ENCODE results near the gene INCA1.
"Not testable (repeated sequence)": the region's sequence is repeated elsewhere in the genome, so short reads cannot be mapped to it uniquely, and the experiment has no call there.

The INCA1 gene

GRCh38 chr17:5032865-5033264 lies 35.5 kb upstream of the INCA1 start:
- no peaks in the 10 kb centered on the region for H3K9me3 ChIP-seq (ENCODE audit: control insufficient read depth in 5 of 5, low read length in 5 of 5)
- H3K4me1 ChIP-seq (ENCODE audit: control insufficient read depth in 5 of 5, insufficient read depth in 5 of 5, low read length in 5 of 5), result peaks cover 0 to 19% (median 14%) of the 10 kb centered on the region in 5 donors
- H3K36me3 ChIP-seq (ENCODE audit: control insufficient read depth in 5 of 5, insufficient read depth in 5 of 5, low read length in 5 of 5), result no peaks in the 10 kb centered on the region
- no peak overlapping the region for H3K4me3 ChIP-seq (ENCODE audit: low read depth in 1 of 5, low read length in 5 of 5)
- no peak overlapping the region for H3K9ac ChIP-seq (ENCODE audit: low read length in 5 of 5)
- H3K27ac ChIP-seq (ENCODE audit: low read depth, low read length), result no peak overlapping the region
- peaks cover 0 to 6% (median 3%) of the 10 kb centered on the region in 5 donors for H3K27me3 ChIP-seq (ENCODE audit: control insufficient read depth in 5 of 5, insufficient read depth in 4 of 5, low read length in 5 of 5)

- H3K27me3 ChIP-seq (ENCODE audit: control insufficient read depth in 5 of 5, insufficient read depth in 4 of 5, low read length in 5 of 5), result peaks cover 0 to 6% (median 3%) of the 10 kb centered on the region in 5 donors
- no peaks in the 10 kb centered on the region for H3K36me3 ChIP-seq (ENCODE audit: control insufficient read depth in 5 of 5, insufficient read depth in 5 of 5, low read length in 5 of 5)
- peak overlapping the region in 3 of 5 donors; percentile 53 to 73 (median 68) for H3K9ac ChIP-seq (ENCODE audit: low read length in 5 of 5)
- H3K27ac ChIP-seq (ENCODE audit: low read depth, low read length), result no peak overlapping the region
- H3K4me3 ChIP-seq (ENCODE audit: low read depth in 1 of 5, low read length in 5 of 5), result peak overlapping the region; percentile 43 to 69 (median 56)
- peaks cover 0 to 19% (median 15%) of the 10 kb centered on the region in 5 donors for H3K4me1 ChIP-seq (ENCODE audit: control insufficient read depth in 5 of 5, insufficient read depth in 5 of 5, low read length in 5 of 5)
- no peaks in the 10 kb centered on the region for H3K9me3 ChIP-seq (ENCODE audit: control insufficient read depth in 5 of 5, low read length in 5 of 5)
Measured at GRCh38 chr17:5031365-5032082, 34.2 kb upstream of the INCA1 start.

- H3K9me3 ChIP-seq (ENCODE audit: control insufficient read depth in 5 of 5, low read length in 5 of 5); H3K27ac ChIP-seq (ENCODE audit: low read depth, low read length); H3K36me3 ChIP-seq (ENCODE audit: control insufficient read depth in 5 of 5, insufficient read depth in 5 of 5, low read length in 5 of 5); H3K9ac ChIP-seq (ENCODE audit: low read length in 5 of 5); H3K4me3 ChIP-seq (ENCODE audit: low read depth in 1 of 5, low read length in 5 of 5); H3K27me3 ChIP-seq (ENCODE audit: control insufficient read depth in 5 of 5, insufficient read depth in 4 of 5, low read length in 5 of 5): not testable (repeated sequence)
- peaks cover 0 to 26% (median 19%) of the 10 kb centered on the region in 5 donors for H3K4me1 ChIP-seq (ENCODE audit: control insufficient read depth in 5 of 5, insufficient read depth in 5 of 5, low read length in 5 of 5)
Measured at GRCh38 chr17:5030168-5030567, 32.8 kb upstream of the INCA1 start.

- Histone ChIP-seq H3K27me3 (ENCODE audit: control insufficient read depth in 5 of 5, insufficient read depth in 4 of 5, low read length in 5 of 5) (no peaks in the 10 kb centered on the region), H3K9ac (ENCODE audit: low read length in 5 of 5) (no peak overlapping the region), H3K4me3 (ENCODE audit: low read depth in 1 of 5, low read length in 5 of 5) (no peak overlapping the region), H3K27ac (ENCODE audit: low read depth, low read length) (no peak overlapping the region), H3K9me3 (ENCODE audit: control insufficient read depth in 5 of 5, low read length in 5 of 5) (no peaks in the 10 kb centered on the region), H3K36me3 (ENCODE audit: control insufficient read depth in 5 of 5, insufficient read depth in 5 of 5, low read length in 5 of 5) (peaks cover 0 to 13% (median 11%) of the 10 kb centered on the region in 5 donors), H3K4me1 (ENCODE audit: control insufficient read depth in 5 of 5, insufficient read depth in 5 of 5, low read length in 5 of 5) (peaks cover 0 to 23% (median 19%) of the 10 kb centered on the region in 5 donors)
Measured at GRCh38 chr17:5027916-5028315, 30.6 kb upstream of the INCA1 start.

DNA sequence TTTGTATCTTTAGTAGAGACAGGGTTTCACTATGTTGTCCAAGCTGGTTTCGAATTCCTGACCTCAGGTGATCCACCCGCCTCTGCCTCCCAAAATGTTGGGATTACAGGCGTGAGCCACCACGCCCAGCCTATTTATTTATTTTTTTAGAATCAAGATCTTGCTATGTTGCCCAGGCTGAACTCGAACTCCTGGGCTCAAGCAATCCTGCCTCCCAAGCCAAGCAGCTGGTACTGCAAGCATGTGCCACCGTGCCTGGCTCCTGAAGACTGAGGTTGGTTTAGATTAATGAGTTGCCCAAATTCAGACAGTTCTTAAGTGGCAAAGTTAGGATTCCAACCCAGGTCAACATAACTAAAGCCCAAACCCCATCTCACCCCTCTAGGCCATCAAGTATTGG lies 30.0 kb upstream of the INCA1 start:
- Histone ChIP-seq H3K27me3 (ENCODE audit: control insufficient read depth in 5 of 5, insufficient read depth in 4 of 5, low read length in 5 of 5) (no peaks in the 10 kb centered on the region), H3K36me3 (ENCODE audit: control insufficient read depth in 5 of 5, insufficient read depth in 5 of 5, low read length in 5 of 5) (peaks cover 0 to 19% (median 16%) of the 10 kb centered on the region in 5 donors), H3K9ac (ENCODE audit: low read length in 5 of 5) (no peak overlapping the region), H3K4me3 (ENCODE audit: low read depth in 1 of 5, low read length in 5 of 5) (no peak overlapping the region), H3K27ac (ENCODE audit: low read depth, low read length) (no peak overlapping the region), H3K4me1 (ENCODE audit: control insufficient read depth in 5 of 5, insufficient read depth in 5 of 5, low read length in 5 of 5) (peaks cover 0 to 23% (median 19%) of the 10 kb centered on the region in 5 donors), H3K9me3 (ENCODE audit: control insufficient read depth in 5 of 5, low read length in 5 of 5) (no peaks in the 10 kb centered on the region)

DNA sequence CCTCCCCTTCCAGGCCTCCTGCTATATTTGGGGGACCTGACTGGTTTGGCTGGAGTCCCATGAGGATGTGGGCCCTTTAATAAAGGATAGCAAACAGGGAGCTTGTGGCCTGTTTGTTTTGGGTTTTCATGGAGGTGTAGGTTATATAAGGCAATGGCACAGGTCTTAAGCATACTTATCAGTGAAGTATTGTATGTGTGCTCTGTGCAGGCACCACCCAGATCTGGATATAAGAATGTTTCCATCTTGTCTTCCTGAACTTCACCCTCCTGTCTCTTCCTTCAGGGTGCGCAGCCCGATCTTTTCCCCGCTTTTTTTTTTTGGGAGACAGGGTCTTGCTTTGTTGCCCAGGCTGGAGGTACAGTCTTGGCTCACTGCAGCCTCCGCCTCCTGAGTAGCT lies 27.3 kb upstream of the INCA1 start:
- Histone ChIP-seq H3K27me3 (ENCODE audit: control insufficient read depth in 5 of 5, insufficient read depth in 4 of 5, low read length in 5 of 5) (no peaks in the 10 kb centered on the region), H3K27ac (ENCODE audit: low read depth, low read length) (no peak overlapping the region), H3K4me1 (ENCODE audit: control insufficient read depth in 5 of 5, insufficient read depth in 5 of 5, low read length in 5 of 5) (peaks cover 0 to 12% (median 9%) of the 10 kb centered on the region in 5 donors), H3K36me3 (ENCODE audit: control insufficient read depth in 5 of 5, insufficient read depth in 5 of 5, low read length in 5 of 5) (peaks cover 0 to 46% (median 41%) of the 10 kb centered on the region in 5 donors), H3K9ac (ENCODE audit: low read length in 5 of 5) (no peak overlapping the region), H3K4me3 (ENCODE audit: low read depth in 1 of 5, low read length in 5 of 5) (no peak overlapping the region), H3K9me3 (ENCODE audit: control insufficient read depth in 5 of 5, low read length in 5 of 5) (no peaks in the 10 kb centered on the region)

DNA sequence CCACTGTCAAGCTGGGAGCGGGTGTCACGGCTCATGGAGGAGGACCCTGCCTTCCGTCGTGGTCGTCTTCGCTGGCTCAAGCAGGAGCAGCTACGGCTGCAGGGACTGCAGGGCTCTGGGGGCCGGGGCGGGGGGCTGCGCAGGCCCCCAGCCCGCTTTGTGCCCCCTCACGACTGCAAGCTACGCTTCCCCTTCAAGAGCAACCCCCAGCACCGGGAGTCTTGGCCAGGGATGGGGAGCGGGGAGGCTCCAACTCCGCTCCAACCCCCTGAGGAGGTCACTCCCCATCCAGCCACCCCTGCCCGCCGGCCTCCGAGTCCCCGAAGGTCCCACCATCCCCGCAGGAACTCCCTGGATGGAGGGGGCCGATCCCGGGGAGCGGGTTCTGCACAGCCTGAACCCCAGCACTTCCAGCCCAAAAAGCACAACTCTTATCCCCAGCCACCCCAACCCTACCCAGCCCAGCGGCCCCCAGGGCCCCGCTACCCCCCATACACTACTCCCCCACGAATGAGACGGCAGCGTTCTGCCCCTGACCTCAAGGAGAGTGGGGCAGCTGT lies 26.3 kb upstream of the INCA1 start:
- Histone ChIP-seq H3K4me3 (ENCODE audit: low read depth in 1 of 5, low read length in 5 of 5) (no peak overlapping the region), H3K9me3 (ENCODE audit: control insufficient read depth in 5 of 5, low read length in 5 of 5) (no peaks in the 10 kb centered on the region), H3K27ac (ENCODE audit: low read depth, low read length) (no peak overlapping the region), H3K36me3 (ENCODE audit: control insufficient read depth in 5 of 5, insufficient read depth in 5 of 5, low read length in 5 of 5) (peaks cover 0 to 55% (median 49%) of the 10 kb centered on the region in 5 donors), H3K4me1 (ENCODE audit: control insufficient read depth in 5 of 5, insufficient read depth in 5 of 5, low read length in 5 of 5) (peaks cover 0 to 12% (median 9%) of the 10 kb centered on the region in 5 donors), H3K27me3 (ENCODE audit: control insufficient read depth in 5 of 5, insufficient read depth in 4 of 5, low read length in 5 of 5) (no peaks in the 10 kb centered on the region), H3K9ac (ENCODE audit: low read length in 5 of 5) (no peak overlapping the region)

- peaks cover 0 to 67% (median 56%) of the 10 kb centered on the region in 5 donors for H3K36me3 ChIP-seq (ENCODE audit: control insufficient read depth in 5 of 5, insufficient read depth in 5 of 5, low read length in 5 of 5)
- no peak overlapping the region for H3K9ac ChIP-seq (ENCODE audit: low read length in 5 of 5)
- H3K9me3 ChIP-seq (ENCODE audit: control insufficient read depth in 5 of 5, low read length in 5 of 5), result no peaks in the 10 kb centered on the region
- no peak overlapping the region for H3K27ac ChIP-seq (ENCODE audit: low read depth, low read length)
- no peaks in the 10 kb centered on the region for H3K27me3 ChIP-seq (ENCODE audit: control insufficient read depth in 5 of 5, insufficient read depth in 4 of 5, low read length in 5 of 5)
- H3K4me1 ChIP-seq (ENCODE audit: control insufficient read depth in 5 of 5, insufficient read depth in 5 of 5, low read length in 5 of 5), result peaks cover 0 to 12% (median 9%) of the 10 kb centered on the region in 5 donors
- H3K4me3 ChIP-seq (ENCODE audit: low read depth in 1 of 5, low read length in 5 of 5), result no peak overlapping the region
Measured at GRCh38 chr17:5022171-5022711, 24.9 kb upstream of the INCA1 start.

DNA sequence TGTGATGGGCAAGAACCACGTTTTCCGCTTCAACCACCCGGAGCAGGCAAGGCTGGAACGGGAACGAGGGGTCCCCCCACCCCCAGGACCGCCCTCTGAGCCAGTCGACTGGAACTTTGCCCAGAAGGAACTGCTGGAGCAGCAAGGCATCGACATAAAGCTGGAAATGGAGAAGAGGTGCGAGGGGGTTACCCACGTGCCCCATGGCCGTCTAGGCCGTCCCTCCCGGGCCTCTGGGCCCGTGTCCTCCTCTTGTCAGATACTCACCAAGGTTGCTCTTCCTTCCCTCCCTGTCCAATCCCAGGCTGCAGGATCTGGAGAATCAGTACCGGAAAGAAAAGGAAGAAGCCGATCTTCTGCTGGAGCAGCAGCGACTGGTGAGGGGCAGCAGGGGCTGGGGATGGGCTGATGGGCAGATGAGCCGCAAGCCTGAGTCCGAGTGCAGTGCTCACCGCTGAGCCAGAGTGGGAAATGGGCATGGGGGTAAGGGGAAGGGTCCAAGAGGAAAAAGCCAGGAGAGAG lies 23.2 kb upstream of the INCA1 start:
- Histone ChIP-seq H3K27me3 (ENCODE audit: control insufficient read depth in 5 of 5, insufficient read depth in 4 of 5, low read length in 5 of 5) (no peaks in the 10 kb centered on the region), H3K36me3 (ENCODE audit: control insufficient read depth in 5 of 5, insufficient read depth in 5 of 5, low read length in 5 of 5) (peaks cover 0 to 76% (median 64%) of the 10 kb centered on the region in 5 donors), H3K9ac (ENCODE audit: low read length in 5 of 5) (no peak overlapping the region), H3K4me1 (ENCODE audit: control insufficient read depth in 5 of 5, insufficient read depth in 5 of 5, low read length in 5 of 5) (peaks cover 0 to 6% (median 0%) of the 10 kb centered on the region in 5 donors), H3K4me3 (ENCODE audit: low read depth in 1 of 5, low read length in 5 of 5) (no peak overlapping the region), H3K27ac (ENCODE audit: low read depth, low read length) (no peak overlapping the region), H3K9me3 (ENCODE audit: control insufficient read depth in 5 of 5, low read length in 5 of 5) (no peaks in the 10 kb centered on the region)

DNA sequence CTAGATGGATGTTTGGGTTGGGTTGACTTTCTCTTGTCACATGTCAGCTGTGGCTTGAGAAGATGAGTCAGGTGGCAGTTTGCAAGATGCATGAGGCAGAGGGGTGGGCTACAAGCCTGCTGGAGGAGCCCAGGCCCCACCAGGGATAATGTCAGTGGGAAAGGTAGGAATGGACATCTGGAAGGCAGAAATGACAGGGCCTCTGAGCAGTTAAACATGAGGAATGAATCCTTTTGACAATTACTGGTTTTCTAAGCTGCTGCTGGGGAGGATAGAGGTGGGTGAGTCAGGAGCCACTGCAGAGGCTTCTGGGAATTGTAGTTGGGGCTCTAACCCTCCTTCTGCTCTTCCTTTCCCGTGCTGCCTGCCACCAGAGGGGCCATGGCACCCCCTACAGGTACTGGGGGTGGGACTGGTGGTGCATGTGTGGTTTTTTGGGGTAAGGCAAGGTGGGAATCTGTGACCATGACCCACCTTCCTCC lies 22.2 kb upstream of the INCA1 start:
- no peak overlapping the region for H3K4me3 ChIP-seq (ENCODE audit: low read depth in 1 of 5, low read length in 5 of 5)
- H3K27me3 ChIP-seq (ENCODE audit: control insufficient read depth in 5 of 5, insufficient read depth in 4 of 5, low read length in 5 of 5), result no peaks in the 10 kb centered on the region
- no peaks in the 10 kb centered on the region for H3K9me3 ChIP-seq (ENCODE audit: control insufficient read depth in 5 of 5, low read length in 5 of 5)
- H3K27ac ChIP-seq (ENCODE audit: low read depth, low read length), result no peak overlapping the region
- H3K4me1 ChIP-seq (ENCODE audit: control insufficient read depth in 5 of 5, insufficient read depth in 5 of 5, low read length in 5 of 5), result peaks cover 0 to 2% (median 0%) of the 10 kb centered on the region in 5 donors
- H3K36me3 ChIP-seq (ENCODE audit: control insufficient read depth in 5 of 5, insufficient read depth in 5 of 5, low read length in 5 of 5), result peaks cover 0 to 86% (median 70%) of the 10 kb centered on the region in 5 donors
- no peak overlapping the region for H3K9ac ChIP-seq (ENCODE audit: low read length in 5 of 5)

Data from subcutaneous abdominal adipose tissue (tissue), 5 donors.